ENCODE data around the gene TMUB1. TPM values are rescaled to one million over a fixed set of nuclear protein-coding genes. Genes with fewer than 3 reads are reported as not detected.

TMUB1 gene
- total and polyA plus RNA-seq, 9 of the 15 experiments (the other 6 are each of a cell fraction or from before 2014, with no cell fraction given), result 0.14 to 241 (median 74.1) TPM

GRCh38 chr7:151034312-151035025, 48.8 kb downstream of the TMUB1 start:
- Histone ChIP-seq H3K4me1 (replicated peaks in 1 of 2; ENCODE audit: control insufficient read depth in 2 of 2, insufficient read depth in 2 of 2, low read length in 2 of 2) (peaks cover 14 to 61% of the 10 kb centered on the region in 2 experiments), H3K36me3 (ENCODE audit: control insufficient read depth, insufficient read depth, low read length) (peaks cover 76% of the 10 kb centered on the region; the same call in 2 of the 3 replicates), H3K4me3 (no peak overlapping the region), H3K79me2 (ENCODE audit: control insufficient read depth, insufficient read depth, low read length) (peaks cover 25% of the 10 kb centered on the region), H3K9me1 (ENCODE audit: control insufficient read depth, insufficient read depth, low read length) (no peaks in the 10 kb centered on the region), H3K4me2 (ENCODE audit: insufficient read depth, low read length) (no peak overlapping the region), H3K27ac (ENCODE audit: extremely low read depth, low read depth, low read length) (no peak overlapping the region), H2AFZ (ENCODE audit: low read depth, low read length) (no peak overlapping the region), H3K9ac (ENCODE audit: insufficient read depth in 1 of 2, low read depth in 2 of 2, low read length in 2 of 2) (peak overlapping the region in 1 of 2 experiments; percentile 59; a peak in 2 of 4 replicates), H3K9me3 (replicated peaks; ENCODE audit: control insufficient read depth, insufficient read depth, low read depth, low read length) (no peaks in the 10 kb centered on the region), H3K27me3 (ENCODE audit: control insufficient read depth in 2 of 2, insufficient read depth in 2 of 2, low read length in 2 of 2) (no peaks in the 10 kb centered on the region), H4K20me1 (replicated peaks; ENCODE audit: control insufficient read depth, insufficient read depth, low read length) (peaks cover under 1% of the 10 kb centered on the region)
- ATAC-seq (no peak), FAIRE-seq (no peak), DNase-seq (ENCODE audit: extremely low read depth in 1 of 4, low spot score in 3 of 4) (no peak)
- intact Hi-C loops (cut with micrococcal nuclease), result no loop called here
- CTCF ChIA-PET (ENCODE audit: low intra/inter-chr PET ratio), result no interaction called here
- TF ChIP-seq ZNF778 (CRISPR knock-in tag; IDR thresholded peaks at IDR 0.05) (no peak), POLR2G (IDR thresholded peaks at IDR 0.05; ENCODE audit: low read depth, low read length) (peak; percentile 21; the same call in 1 of the 2 replicates), ZBTB11 (CRISPR knock-in tag; IDR thresholded peaks at IDR 0.05) (no peak)
- BruUV-seq (replicated peaks), result no TSS peak
- in situ Hi-C loops (cut with MboI), result no loop called here
- POLR2A ChIA-PET, result interaction anchor here (0.7 to 1.3 kb wide), 4 partner anchors 8 to 49 kb away, joined by 3 to 5 read pairs (median 3); partner anchors contain the start of genes FASTK and TMUB1
- 93% methylated on average over 21 of the region's 21 CpGs for WGBS (ENCODE audit: insufficient coverage, low coverage, missing lambda C conversion rate)

Data from K562 (cell line).